Measurements from ENCODE around the gene FAT3.

The FAT3 gene

GRCh38 chr11:92227230-92227814 lies 2.7 kb downstream of the FAT3 start:
- no peak for DNase-seq (ENCODE audit: low read depth in 2 of 2, low spot score in 1 of 2)

- no peak for DNase-seq (ENCODE audit: low read depth in 2 of 2, low spot score in 1 of 2)
Measured at GRCh38 chr11:92227959-92228935, 3.6 kb downstream of the FAT3 start.

- no peak for DNase-seq (ENCODE audit: low read depth in 2 of 2, low spot score in 1 of 2)
Measured at GRCh38 chr11:92236856-92237255, 12.2 kb downstream of the FAT3 start.

GRCh38 chr11:92240916-92241315 lies 16.3 kb downstream of the FAT3 start:
- DNase-seq (ENCODE audit: low read depth in 2 of 2, low spot score in 1 of 2), result no peak

- DNase-seq (ENCODE audit: low read depth in 2 of 2, low spot score in 1 of 2), result no peak
Measured at GRCh38 chr11:92245700-92246271, 21.2 kb downstream of the FAT3 start.

GRCh38 chr11:92246630-92247029 lies 22.0 kb downstream of the FAT3 start:
- no peak for DNase-seq (ENCODE audit: low read depth in 2 of 2, low spot score in 1 of 2)

GRCh38 chr11:92249156-92249753 lies 24.6 kb downstream of the FAT3 start:
- no peak for DNase-seq (ENCODE audit: low read depth in 2 of 2, low spot score in 1 of 2)

GRCh38 chr11:92251980-92252379 lies 27.4 kb downstream of the FAT3 start:
- DNase-seq (ENCODE audit: low read depth in 2 of 2, low spot score in 1 of 2), result no peak

- DNase-seq (ENCODE audit: low read depth in 2 of 2, low spot score in 1 of 2), result no peak
Measured at GRCh38 chr11:92253421-92253820, 28.8 kb downstream of the FAT3 start.

GRCh38 chr11:92253945-92254344 lies 29.3 kb downstream of the FAT3 start:
- no peak for DNase-seq (ENCODE audit: low read depth in 2 of 2, low spot score in 1 of 2)

- DNase-seq (ENCODE audit: low read depth in 2 of 2, low spot score in 1 of 2), result no peak
Measured at GRCh38 chr11:92257536-92257935, 32.9 kb downstream of the FAT3 start.

GRCh38 chr11:92259861-92260260 lies 35.2 kb downstream of the FAT3 start:
- no peak for DNase-seq (ENCODE audit: low read depth in 2 of 2, low spot score in 1 of 2)

GRCh38 chr11:92264350-92264749 lies 39.7 kb downstream of the FAT3 start:
- DNase-seq (ENCODE audit: low read depth in 2 of 2, low spot score in 1 of 2), result no peak

- no peak for DNase-seq (ENCODE audit: low read depth in 2 of 2, low spot score in 1 of 2)
Measured at GRCh38 chr11:92266806-92267205, 42.2 kb downstream of the FAT3 start.

- DNase-seq (ENCODE audit: low read depth in 2 of 2, low spot score in 1 of 2), result no peak
Measured at GRCh38 chr11:92267278-92267677, 42.7 kb downstream of the FAT3 start.

GRCh38 chr11:92267968-92268367 lies 43.4 kb downstream of the FAT3 start:
- DNase-seq (ENCODE audit: low read depth in 2 of 2, low spot score in 1 of 2), result no peak

GRCh38 chr11:92268546-92268945 lies 43.9 kb downstream of the FAT3 start:
- no peak for DNase-seq (ENCODE audit: low read depth in 2 of 2, low spot score in 1 of 2)

GRCh38 chr11:92269021-92269420 lies 44.4 kb downstream of the FAT3 start:
- no peak for DNase-seq (ENCODE audit: low read depth in 2 of 2, low spot score in 1 of 2)

GRCh38 chr11:92269841-92270240 lies 45.2 kb downstream of the FAT3 start:
- DNase-seq (ENCODE audit: low read depth in 2 of 2, low spot score in 1 of 2), result no peak

- DNase-seq (ENCODE audit: low read depth in 2 of 2, low spot score in 1 of 2), result no peak
Measured at GRCh38 chr11:92272651-92273050, 48.0 kb downstream of the FAT3 start.

All from stimulated activated CD8-positive, alpha-beta memory T cell treated with anti-CD3 and anti-CD28 coated beads, Interleukin-4, amount 100 ng/mL, for 1 hour (primary cell).